OCI-LY3 (cell line): ENCODE results near the gene HDGF.

ENCODE experiments used
- CTCF ChIP-seq: fragments of 200-600, 300-600 bp; sonication (generic); IDR thresholded peaks from 2 replicates; pipeline ENCODE4 v1.5.1; 2014; ENCODE audit warnings: antibody characterized with exemption, low read length, low read depth
- EZH2phosphoT487 ChIP-seq: fragments of 200-600 bp; shearing (Covaris generic); IDR thresholded peaks from 2 replicates; pipeline ENCODE4 v1.6.1; 2018; ENCODE audit warnings: antibody characterized with exemption, mixed run types, low read depth

GRCh38 chr1:156794506-156795373, 43.3 kb upstream of the HDGF start:
- TF ChIP-seq CTCF (no peak), EZH2phosphoT487 (no peak)
